Measurements from ENCODE around the gene DGCR8.
A peak's percentile ranks its signal among the peaks of the same experiment; 100 is the strongest.

Gene DGCR8

DNA sequence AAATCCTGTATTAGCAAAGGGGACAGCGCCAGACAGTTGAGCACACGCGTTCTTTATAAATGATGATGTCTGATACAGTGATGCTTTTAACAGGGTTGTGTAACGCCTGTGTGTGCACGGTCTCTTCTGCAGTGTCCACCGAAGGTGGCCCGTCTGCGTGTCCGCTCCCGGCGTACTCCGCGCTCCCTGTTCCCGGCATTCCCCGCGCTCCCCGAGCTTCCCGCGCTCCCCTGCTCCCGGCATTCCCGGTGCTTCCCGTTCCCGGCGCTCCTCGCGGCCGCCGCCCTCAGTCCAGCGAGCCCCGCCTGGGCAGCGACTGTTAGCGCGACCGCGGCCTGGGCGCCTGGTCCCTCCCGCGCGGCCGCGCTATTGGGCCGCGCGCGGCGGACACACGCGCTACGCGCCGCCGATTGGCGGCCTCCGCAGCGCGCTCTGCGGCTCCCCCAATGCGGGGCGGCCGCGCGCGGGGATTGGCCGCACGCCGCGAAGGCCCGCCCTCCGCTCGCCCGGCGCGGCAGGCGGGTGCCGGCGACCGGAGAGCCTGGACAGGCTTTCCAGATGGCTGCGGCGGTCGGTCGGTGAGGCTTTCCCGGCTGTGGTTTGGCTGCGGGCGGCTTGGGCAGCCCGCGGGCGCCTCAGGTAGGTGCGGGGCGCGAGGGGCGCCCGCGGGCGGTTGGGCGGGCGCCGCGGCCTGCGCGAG lies at the start of gene DGCR8:
TSS of gene DGCR8 (plus strand) at position 497 of the 700 bp plus-strand sequence. CDS start 5,723 bp downstream, outside the sequence.
- peak; percentile 54 for DNase-seq

DNA sequence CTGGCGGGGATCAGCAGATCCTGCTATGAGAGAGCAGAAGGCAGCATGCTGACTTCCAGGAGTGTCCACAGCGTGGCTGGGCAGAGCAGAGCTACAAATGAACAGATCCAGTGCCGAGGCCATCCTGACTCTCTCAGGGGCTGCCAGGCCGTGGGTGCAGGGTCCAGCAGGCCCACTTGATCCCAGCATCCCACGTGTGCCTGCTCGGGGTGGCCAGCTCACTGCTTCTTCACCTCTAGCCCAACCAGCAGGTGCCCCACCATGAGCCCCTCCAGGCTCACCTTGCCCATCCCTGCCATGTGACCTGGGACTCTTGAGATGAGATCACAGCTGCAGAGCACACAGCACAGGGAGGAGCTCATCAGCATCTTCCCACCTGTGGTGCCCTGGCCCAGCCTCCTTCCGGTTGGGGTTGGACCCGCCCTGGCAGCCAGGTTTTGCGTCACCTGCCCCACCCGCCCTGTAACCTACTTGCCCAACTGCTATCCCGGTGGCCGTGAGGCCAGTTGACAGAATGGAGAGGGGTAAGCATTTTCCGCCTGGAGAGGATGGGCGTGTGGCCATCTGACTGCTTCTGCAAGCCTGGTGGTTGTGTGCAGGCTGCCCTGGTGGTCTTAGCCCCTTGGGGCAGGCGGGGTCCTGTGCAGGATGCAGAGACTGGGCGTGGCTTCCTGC lies 48.2 kb upstream of the DGCR8 start:
- no peak for DNase-seq

DNA sequence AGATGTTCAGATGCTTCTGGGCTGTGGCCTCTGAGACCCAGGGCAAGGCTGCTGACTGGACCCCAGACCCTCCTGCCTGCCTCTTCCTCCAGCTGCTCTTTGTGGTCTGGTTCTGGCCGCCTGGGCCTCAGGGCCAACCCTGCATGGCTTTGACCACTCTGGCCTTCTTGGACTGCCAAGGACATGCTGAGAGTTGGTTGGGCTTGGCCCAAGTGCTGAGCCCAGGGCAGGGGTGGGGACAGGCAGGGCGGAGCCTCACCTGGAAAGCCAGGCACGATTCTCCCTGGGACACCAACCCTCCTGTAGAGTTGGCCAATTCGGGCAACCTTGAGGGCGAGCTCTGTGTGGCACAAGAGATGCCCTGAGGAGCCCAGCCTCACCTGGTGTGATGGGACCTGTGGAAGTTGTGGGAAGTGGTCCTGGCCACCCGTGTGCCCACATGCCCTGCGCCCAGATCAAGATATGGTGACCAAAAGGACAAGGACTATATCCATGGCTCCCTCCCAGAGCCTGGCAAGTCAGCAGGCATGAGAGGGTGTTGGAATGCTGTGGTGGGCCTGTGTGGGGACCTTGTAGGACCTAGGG lies 47.5 kb upstream of the DGCR8 start:
- DNase-seq, result no peak

- no peak for DNase-seq
These were observed 46.9 kb upstream of the DGCR8 start for GRCh38 chr22:20033045-20033706.

- DNase-seq, result no peak
These were observed 45.9 kb upstream of the DGCR8 start for GRCh38 chr22:20034143-20034542.

DNA sequence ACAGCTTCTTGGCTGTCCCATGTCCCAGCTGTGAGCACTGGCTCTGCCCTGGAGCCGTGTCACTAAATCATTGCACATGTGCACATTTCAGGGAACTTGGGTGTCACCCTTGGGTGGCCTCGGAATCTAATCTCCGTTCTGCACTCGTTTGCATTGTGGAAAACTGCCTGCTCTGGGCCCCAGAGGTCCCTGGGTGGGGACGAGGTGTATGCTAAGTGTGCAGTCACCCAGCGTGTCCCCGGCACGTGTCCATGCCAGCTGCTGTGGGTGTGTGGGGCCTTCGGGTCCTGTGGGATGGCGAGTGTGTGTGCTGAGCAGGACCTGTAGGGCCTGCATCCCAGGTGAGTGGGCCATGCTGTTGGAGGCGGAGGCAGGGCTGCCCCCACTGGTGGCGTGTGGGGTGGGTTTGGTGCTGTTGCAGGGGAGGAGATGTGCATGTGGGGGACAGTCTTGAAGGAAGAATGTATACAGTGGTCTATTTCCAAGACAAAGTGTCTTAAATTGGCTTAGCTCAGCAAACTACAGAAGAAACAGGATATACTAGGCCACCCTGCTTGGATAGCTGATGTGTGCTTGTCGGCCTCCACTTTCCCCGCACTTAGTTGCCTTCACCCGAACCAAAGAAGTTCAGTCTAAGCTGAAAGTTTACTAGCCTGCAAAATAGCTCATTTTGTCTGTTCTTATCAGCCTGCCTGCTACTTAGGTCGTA lies 44.5 kb upstream of the DGCR8 start:
- DNase-seq, result no peak

DNA sequence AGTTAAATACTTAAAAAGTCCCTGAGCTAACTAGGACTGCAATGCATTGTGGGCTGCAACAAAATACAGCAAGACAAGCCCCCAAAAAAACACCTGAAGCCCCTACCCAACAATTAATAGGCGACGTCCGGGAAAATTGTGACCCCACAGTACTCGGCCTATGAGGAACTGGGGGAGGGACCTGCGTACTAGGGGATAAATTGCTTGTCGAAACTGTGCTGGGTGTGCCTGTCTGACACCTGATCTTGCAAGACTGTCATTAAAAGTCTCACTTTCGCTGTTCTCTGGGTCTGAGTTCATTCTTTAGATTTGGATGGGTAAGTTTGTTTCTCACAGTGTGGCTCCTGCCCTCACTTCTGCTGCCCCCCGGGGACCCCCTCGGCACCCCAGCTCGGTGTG lies 44.0 kb upstream of the DGCR8 start:
- no peak for DNase-seq

GRCh38 chr22:20036535-20037392 lies 43.3 kb upstream of the DGCR8 start:
- DNase-seq, result no peak

- no peak for DNase-seq
These were observed 42.6 kb upstream of the DGCR8 start for GRCh38 chr22:20037419-20037818.

DNA sequence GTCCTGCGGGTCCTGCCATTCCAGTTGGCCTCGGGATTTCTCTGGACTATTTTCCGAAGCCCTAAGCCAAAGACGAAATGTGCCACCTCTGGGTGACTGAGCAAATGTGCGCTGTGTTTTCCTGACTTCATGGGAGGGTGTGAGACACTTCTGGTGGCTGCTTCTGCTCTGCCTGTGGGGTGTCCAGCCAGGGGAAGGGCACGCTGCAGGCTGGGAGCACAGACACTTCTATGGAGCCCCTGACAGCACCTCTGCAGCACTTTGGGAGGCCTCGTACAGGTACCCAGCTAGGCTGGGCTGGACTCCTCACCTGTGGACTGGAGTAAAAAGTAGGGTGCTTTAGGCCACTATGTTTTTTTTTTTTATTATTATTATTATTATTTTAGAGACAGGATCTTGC lies 41.5 kb upstream of the DGCR8 start:
- no peak for DNase-seq

GRCh38 chr22:20039683-20040325 lies 40.2 kb upstream of the DGCR8 start:
- no peak for DNase-seq

DNA sequence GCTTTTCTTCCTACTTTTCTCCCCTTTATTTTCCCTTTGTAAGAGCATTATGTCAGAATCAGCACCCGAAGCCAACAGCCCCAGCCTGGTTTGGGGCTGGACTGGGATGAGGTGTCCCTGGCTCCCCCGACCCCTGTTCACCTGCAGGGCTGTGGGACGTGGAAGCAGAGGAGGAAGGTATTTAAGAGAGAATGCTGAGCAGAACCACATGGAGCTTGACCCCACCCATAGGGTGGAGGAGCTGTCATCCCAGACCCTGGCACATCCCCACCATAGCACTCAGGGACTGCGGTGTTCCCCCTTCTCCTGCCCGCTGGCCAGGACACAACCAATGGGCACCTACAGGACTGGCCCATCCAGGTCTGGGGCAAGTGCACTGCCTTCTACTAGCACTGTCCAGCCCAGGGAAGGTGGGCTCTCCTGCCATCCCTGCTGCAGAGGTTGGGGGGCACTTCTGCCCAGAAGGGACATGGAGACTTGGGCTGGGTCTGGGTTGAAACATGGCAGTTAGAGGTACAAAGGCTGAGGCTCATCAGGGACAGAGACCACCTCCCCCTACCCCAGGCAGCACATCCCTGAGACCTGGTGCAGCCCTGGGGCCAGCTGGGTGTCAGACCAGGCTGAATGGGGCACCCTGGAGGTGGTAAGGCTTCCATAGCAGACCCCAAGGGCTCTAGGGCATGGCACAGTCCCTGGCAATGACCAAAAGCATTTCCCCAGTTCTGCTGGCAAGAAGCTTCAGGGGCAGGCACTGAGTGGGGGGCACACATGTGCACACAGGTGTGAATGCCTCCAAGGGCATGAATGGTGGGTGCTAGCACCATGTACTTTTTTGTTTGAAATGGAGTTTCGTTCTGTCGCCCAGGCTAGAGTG lies 39.5 kb upstream of the DGCR8 start:
- DNase-seq, result no peak

DNA sequence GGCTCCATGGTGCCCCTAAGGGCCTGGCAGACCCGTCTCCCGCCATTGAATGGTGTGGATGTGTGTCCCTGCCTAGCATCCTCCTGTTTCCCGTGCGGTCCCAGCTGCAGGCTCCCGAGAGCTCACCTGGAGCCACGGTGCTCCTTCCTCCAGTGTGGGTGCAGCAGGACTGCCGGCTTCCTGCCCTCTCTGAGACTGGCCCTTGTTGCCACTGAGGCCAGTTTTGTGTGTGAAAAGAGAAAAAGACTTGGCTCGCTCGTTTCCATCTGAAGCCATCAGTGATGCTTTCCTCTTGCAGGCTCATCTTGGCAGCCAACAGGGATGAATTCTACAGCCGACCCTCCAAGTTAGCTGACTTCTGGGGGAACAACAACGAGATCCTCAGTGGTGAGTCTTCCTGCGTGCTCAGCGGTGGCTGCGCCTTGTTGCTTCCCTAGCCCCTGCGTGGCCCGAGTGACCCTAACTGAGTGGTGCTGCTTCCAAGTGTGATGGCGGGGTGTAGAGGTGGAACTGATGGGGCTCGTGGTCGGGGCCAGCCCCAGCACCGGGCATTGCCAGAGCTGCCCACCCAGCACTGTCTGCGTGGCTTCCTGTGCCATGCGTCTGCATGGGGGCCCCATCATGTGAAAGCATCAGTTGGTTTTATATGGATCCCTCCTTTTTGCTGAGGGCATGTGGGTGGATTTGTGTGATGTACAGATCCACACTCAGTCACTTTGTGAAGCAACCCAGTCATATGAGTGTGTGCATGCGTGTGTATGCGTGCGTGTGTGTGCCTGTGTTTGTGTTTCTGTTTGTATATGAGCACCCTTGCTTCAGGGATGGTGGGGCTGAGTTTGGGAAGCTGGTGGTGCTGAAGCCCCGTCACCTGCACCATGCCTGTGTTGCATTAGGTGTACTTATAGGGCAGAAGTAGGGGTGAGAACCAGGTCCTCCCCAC lies 36.7 kb upstream of the DGCR8 start:
- no peak for DNase-seq

DNA sequence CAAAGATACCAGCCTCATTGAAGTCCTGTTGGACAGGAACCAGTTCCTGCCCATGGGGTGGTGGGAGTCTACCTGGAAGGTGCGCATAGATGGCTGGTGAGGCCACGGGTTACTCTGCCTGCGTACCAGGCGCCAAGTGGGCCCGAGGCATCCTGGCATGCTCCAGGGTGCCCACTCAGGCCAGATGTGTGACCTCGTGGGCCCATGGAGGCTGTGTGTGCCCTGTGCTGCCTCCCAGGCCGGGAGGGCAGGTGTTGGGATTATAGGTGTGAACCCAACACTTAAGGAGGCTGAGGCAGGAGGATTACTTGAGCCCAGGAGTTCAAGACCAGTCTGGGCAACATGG lies 36.1 kb upstream of the DGCR8 start:
- no peak for DNase-seq

GRCh38 chr22:20044495-20045151 lies 35.4 kb upstream of the DGCR8 start:
- no peak for DNase-seq

- DNase-seq, result no peak
These were observed 33.3 kb upstream of the DGCR8 start for GRCh38 chr22:20046730-20047129.

DNA sequence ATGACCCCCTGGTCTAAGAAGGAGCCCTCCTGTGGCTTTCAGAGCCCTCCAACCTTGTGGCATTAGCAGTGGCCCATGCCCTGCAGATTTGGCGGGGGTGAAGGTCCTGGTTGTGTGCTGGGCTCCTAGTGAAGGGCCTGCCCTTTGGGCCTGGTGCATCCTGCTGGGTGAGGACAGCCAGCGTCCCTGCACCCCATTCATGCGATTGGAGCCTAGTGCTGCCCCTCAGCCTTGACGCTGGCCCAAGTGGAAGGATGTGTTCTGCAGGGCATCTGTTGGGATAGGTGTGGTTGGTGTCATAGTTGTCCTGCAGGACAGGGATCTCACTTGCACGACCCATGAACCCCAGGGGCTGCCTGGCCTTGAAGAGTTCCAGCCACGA lies 28.1 kb upstream of the DGCR8 start:
- DNase-seq, result no peak

- no peak for DNase-seq
These were observed 27.5 kb upstream of the DGCR8 start for GRCh38 chr22:20052309-20053259.

All from DMS79 (cell line).